ENCODE measurements around the gene PLCB4.

DNA sequence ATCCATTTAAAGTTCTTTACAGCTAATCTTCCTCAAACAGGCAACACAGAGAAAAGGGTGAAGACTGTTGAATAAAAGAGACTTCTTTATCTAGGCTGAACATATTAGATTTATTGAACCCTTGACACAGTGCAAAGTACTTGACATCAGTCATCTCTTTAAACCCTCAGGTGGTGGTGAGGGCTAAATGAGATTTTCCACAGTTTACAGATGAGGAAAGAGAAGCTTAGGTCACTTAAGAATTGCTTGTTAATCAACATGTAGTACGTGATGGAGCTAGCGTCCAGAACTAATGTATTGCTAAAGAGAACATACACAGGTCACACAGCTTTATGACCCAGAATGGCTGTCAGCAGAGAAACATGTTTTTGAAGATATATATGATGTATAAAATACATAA is 252.1 kb downstream of the PLCB4 start:
- TF ChIP-seq, protein P1, sequence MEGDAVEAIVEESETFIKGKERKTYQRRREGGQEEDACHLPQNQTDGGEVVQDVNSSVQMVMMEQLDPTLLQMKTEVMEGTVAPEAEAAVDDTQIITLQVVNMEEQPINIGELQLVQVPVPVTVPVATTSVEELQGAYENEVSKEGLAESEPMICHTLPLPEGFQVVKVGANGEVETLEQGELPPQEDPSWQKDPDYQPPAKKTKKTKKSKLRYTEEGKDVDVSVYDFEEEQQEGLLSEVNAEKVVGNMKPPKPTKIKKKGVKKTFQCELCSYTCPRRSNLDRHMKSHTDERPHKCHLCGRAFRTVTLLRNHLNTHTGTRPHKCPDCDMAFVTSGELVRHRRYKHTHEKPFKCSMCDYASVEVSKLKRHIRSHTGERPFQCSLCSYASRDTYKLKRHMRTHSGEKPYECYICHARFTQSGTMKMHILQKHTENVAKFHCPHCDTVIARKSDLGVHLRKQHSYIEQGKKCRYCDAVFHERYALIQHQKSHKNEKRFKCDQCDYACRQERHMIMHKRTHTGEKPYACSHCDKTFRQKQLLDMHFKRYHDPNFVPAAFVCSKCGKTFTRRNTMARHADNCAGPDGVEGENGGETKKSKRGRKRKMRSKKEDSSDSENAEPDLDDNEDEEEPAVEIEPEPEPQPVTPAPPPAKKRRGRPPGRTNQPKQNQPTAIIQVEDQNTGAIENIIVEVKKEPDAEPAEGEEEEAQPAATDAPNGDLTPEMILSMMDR (IDR thresholded peaks at IDR 0.05): no peak
- no peak for TF ChIP-seq EZH2 (IDR thresholded peaks at IDR 0.05)
- TF ChIP-seq EZH2phosphoT487 (IDR thresholded peaks at IDR 0.05): no peak
